HEK293T (cell line): ENCODE results near the gene ACAA1.
"Not testable (repeated sequence)": the region's sequence is repeated elsewhere in the genome, so short reads cannot be mapped to it uniquely, and the experiment has no call there.

Experiments used
- CTCF ChIA-PET: fragments of 350-600 bp; formaldehyde crosslinking; extraction: SDS; loops from one replicate; lab custom pipeline; 2021; ENCODE audit warnings: antibody characterized with exemption, inconsistent platforms; lab: Yijun Ruan, JAX
- POLR2A ChIA-PET: fragments of 350-600 bp; formaldehyde crosslinking; extraction: SDS; loops from one replicate; lab custom pipeline; 2020; ENCODE audit warnings: antibody characterized with exemption, inconsistent platforms; lab: Yijun Ruan, JAX
- DNase-seq: peaks from one replicate; pipeline ENCODE4 v3.0.0; 2012; ENCODE audit warnings: mixed read lengths; ENCODE audit errors: extremely low spot score
- ARNT ChIP-seq: fragments of 450-650 bp; IDR thresholded peaks from 2 replicates; pipeline ENCODE4 v1.6.1; 2017; ENCODE audit warnings: mild to moderate bottlenecking
- BHLHE40 ChIP-seq: fragments of 450-650 bp; IDR thresholded peaks from 2 replicates; pipeline ENCODE4 v1.6.1; 2016; ENCODE audit warnings: mild to moderate bottlenecking, moderate library complexity, borderline replicate concordance
- CTBP1 ChIP-seq: fragments of 450-650 bp; IDR thresholded peaks from 2 replicates; pipeline ENCODE4 v1.6.1; 2016; ENCODE audit warnings: borderline replicate concordance
- ELF4 ChIP-seq: fragments of 450-650 bp; IDR thresholded peaks from 2 replicates; pipeline ENCODE4 v1.6.1; 2017; ENCODE audit warnings: antibody characterized with exemption
- FOXA1 ChIP-seq: fragments of 450-650 bp; IDR thresholded peaks from 2 replicates; pipeline ENCODE4 v1.6.1; 2016; ENCODE audit warnings: mild to moderate bottlenecking
- FOXK2 ChIP-seq: fragments of 450-650 bp; IDR thresholded peaks from 2 replicates; pipeline ENCODE4 v1.6.1; 2016; ENCODE audit warnings: mild to moderate bottlenecking
- FOXM1 ChIP-seq: fragments of 450-650 bp; IDR thresholded peaks from 2 replicates; pipeline ENCODE4 v1.6.1; 2017; ENCODE audit warnings: mild to moderate bottlenecking, borderline replicate concordance
- HDGF ChIP-seq: fragments of 450-650 bp; IDR thresholded peaks from 2 replicates; pipeline ENCODE4 v1.6.1; 2017; ENCODE audit warnings: antibody characterized with exemption, borderline replicate concordance
- L3MBTL2 ChIP-seq: fragments of 450-650 bp; conservative IDR thresholded peaks from 2 replicates; pipeline ENCODE4 v1.6.1; 2016; ENCODE audit warnings: mild to moderate bottlenecking
- LEF1 ChIP-seq: fragments of 450-650 bp; IDR thresholded peaks from 2 replicates; pipeline ENCODE4 v1.6.1; 2017; ENCODE audit warnings: mild to moderate bottlenecking, borderline replicate concordance
- NFRKB ChIP-seq: fragments of 450-650 bp; IDR thresholded peaks from 2 replicates; pipeline ENCODE4 v1.6.1; 2016; ENCODE audit warnings: mild to moderate bottlenecking, moderate library complexity
- SP1 ChIP-seq: fragments of 450-650 bp; IDR thresholded peaks from 2 replicates; pipeline ENCODE4 v1.6.1; 2017
- SUZ12 ChIP-seq: fragments of 450-650 bp; IDR thresholded peaks from 2 replicates; pipeline ENCODE4 v1.6.1; 2016; ENCODE audit warnings: mild to moderate bottlenecking
- TARDBP ChIP-seq: fragments of 450-650 bp; IDR thresholded peaks from 2 replicates; pipeline ENCODE4 v1.6.1; 2016
- ZNF384 ChIP-seq: fragments of 450-650 bp; IDR thresholded peaks from 2 replicates; pipeline ENCODE4 v1.6.1; 2016
- TF ChIP-seq, protein P1 (sequence below): fragments of 450-650 bp; IDR thresholded peaks from 2 replicates; pipeline ENCODE4 v1.6.1; 2016

Gene ACAA1

GRCh38 chr3:38138349-38139190, 1.6 kb upstream of the ACAA1 start, which contains the start of gene MYD88:
Gene MYD88, plus strand, starts transcription at chr3:38138661. Its CDS starts 40 bp downstream, at chr3:38138701.
- POLR2A ChIA-PET: interaction anchor here (1.0 to 3.8 kb wide), 3 partner anchors 14 to 208 kb away, joined by 3 to 39 read pairs (median 6); partner anchors contain the start of genes OXSR1 and XYLB
- CTCF ChIA-PET: no interaction called here
- TF ChIP-seq CTBP1 (no peak), TARDBP (no peak), NFRKB (no peak), LEF1 (no peak), ELF4 (no peak)
- DNase-seq: no peak

- ChIA-PET POLR2A (interaction anchor here (0.8 to 3.8 kb wide), 8 partner anchors 9 to 209 kb away, joined by 3 to 39 read pairs (median 4); partner anchors contain the start of genes OXSR1 and XYLB), CTCF (interaction anchor here (0.8 kb wide), 1 partner anchor 304 kb away, joined by 3 read pairs; no protein-coding TSS in a partner anchor)
- peak; percentile 48; the same call in 1 of the 2 replicates for TF ChIP-seq L3MBTL2
- TF ChIP-seq SUZ12: no peak
- TF ChIP-seq ARNT: no peak
- no peak for TF ChIP-seq LEF1
- no peak for DNase-seq
These were observed 855 bp upstream of the ACAA1 start for GRCh38 chr3:38137615-38138348.

- TF ChIP-seq ZNF384 (no peak), CTBP1 (no peak), LEF1 (no peak), HDGF (no peak), SUZ12 (no peak), NFRKB (no peak), BHLHE40 (no peak), TARDBP (no peak)
- TF ChIP-seq, protein P1, sequence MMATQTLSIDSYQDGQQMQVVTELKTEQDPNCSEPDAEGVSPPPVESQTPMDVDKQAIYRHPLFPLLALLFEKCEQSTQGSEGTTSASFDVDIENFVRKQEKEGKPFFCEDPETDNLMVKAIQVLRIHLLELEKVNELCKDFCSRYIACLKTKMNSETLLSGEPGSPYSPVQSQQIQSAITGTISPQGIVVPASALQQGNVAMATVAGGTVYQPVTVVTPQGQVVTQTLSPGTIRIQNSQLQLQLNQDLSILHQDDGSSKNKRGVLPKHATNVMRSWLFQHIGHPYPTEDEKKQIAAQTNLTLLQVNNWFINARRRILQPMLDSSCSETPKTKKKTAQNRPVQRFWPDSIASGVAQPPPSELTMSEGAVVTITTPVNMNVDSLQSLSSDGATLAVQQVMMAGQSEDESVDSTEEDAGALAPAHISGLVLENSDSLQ: no peak
- CTCF ChIA-PET: interaction anchor here (0.8 kb wide), 1 partner anchor 31 kb away, joined by 8 read pairs; no protein-coding TSS in a partner anchor
- POLR2A ChIA-PET: interaction anchor here (0.6 to 3.8 kb wide), 5 partner anchors 8 to 29 kb away, joined by 3 to 39 read pairs (median 5); partner anchors contain the start of gene OXSR1
- no peak for DNase-seq
These were observed 542 bp downstream of the ACAA1 start for GRCh38 chr3:38136393-38136776.

- DNase-seq: not testable (repeated sequence)
- CTCF ChIA-PET: interaction anchor here (0.8 kb wide), 1 partner anchor 32 kb away, joined by 8 read pairs; no protein-coding TSS in a partner anchor
These were observed 1.2 kb downstream of the ACAA1 start for GRCh38 chr3:38135621-38136277.

GRCh38 chr3:38134517-38135143, 2.3 kb downstream of the ACAA1 start:
- CTCF ChIA-PET, DNase-seq, POLR2A ChIA-PET: not testable (repeated sequence)

More at GRCh38 chr3:38135621-38136277, 1.2 kb downstream of the ACAA1 start:
- POLR2A ChIA-PET: interaction anchor here (1.4 to 3.8 kb wide), 2 partner anchors 7 to 29 kb away, joined by 5 to 39 read pairs; partner anchors contain the start of gene OXSR1

DNA sequence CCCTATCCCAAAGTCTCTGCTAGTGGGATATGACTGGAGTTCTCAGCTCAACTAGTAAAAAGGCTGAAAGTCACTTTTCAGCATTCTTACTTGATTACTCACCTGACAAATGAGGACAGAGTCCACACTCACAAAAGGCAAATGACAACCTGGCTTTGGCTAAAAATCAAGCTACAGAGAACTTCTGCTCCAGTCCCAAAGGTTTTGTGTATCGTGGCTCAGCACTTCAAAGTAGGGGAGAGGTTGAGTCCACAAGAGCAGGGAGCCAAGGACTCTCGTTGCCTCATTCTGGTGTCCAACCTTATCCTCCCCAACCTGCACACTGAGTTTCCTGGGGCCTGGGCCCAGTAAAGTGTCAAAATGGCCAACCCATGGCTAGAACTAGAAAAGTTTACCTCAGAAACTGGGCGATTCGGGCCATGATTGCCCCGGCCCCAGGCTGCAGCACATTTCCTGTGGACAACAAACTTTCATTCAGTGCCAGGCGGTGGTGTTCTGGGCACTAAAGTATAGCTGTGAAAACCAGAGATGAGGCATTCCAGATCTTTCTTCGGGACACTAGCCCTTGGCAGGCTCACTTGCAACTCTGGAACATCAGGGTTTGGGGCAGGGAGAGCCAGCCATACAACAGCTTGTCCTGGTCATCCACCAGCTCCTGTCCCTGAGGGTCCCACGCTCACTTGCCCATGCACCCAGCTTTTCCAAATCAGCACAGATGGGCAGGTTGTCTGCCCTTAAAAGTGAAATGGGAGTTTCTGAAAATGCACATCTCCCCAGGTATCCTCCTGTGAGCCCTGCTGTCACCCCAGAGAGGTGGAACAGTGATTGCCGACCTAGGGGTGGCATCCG, 3.1 kb downstream of the ACAA1 start:
- POLR2A ChIA-PET: interaction anchor here (1.2 to 1.7 kb wide), 3 partner anchors 13 to 213 kb away, joined by 3 to 4 read pairs (median 3); partner anchors contain the start of gene XYLB
- no peak for DNase-seq
- TF ChIP-seq FOXK2 (no peak), BHLHE40 (no peak), FOXM1 (no peak), ZNF384 (no peak), CTBP1 (no peak), SP1 (no peak), HDGF (no peak), L3MBTL2 (no peak), ARNT (no peak), SUZ12 (no peak), NFRKB (no peak), ELF4 (no peak), FOXA1 (no peak), TARDBP (no peak), LEF1 (no peak)
- TF ChIP-seq, protein P1: no peak
- CTCF ChIA-PET: interaction anchor here (0.6 to 0.9 kb wide), 2 partner anchors 225 to 364 kb away, joined by 3 read pairs; no protein-coding TSS in a partner anchor
